HG03066 (cell line): ENCODE data around the gene ECHS1.
"Not testable (repeated sequence)": the region's sequence is repeated elsewhere in the genome, so short reads cannot be mapped to it uniquely, and the experiment has no call there.

Experiments used
- ATAC-seq: cut with Tn5 transposase; IDR thresholded peaks from one replicate; pipeline ENCODE4 v1.9.1; 2021; ENCODE audit warnings: low read depth; ENCODE audit not compliant: unreplicated experiment

Gene ECHS1

GRCh38 chr10:133373174-133374090, at the start of gene ECHS1:
Gene ECHS1, minus strand, starts transcription at chr10:133373354. Its CDS starts 21 bp downstream, at chr10:133373333.
- peak; percentile 95 for ATAC-seq

GRCh38 chr10:133422223-133422806, 49.2 kb upstream of the ECHS1 start:
- no peak for ATAC-seq

GRCh38 chr10:133421336-133422222, 48.4 kb upstream of the ECHS1 start:
- ATAC-seq = no peak

- ATAC-seq = no peak
Observed at GRCh38 chr10:133420579-133420978, 47.4 kb upstream of the ECHS1 start.

GRCh38 chr10:133420028-133420427, 46.9 kb upstream of the ECHS1 start:
- ATAC-seq = no peak

- no peak for ATAC-seq
Observed at GRCh38 chr10:133419211-133419950, 46.2 kb upstream of the ECHS1 start.

- no peak for ATAC-seq
Observed at GRCh38 chr10:133418289-133418993, 45.3 kb upstream of the ECHS1 start.

GRCh38 chr10:133415752-133416151, 42.6 kb upstream of the ECHS1 start:
- ATAC-seq = no peak

- ATAC-seq = not testable (repeated sequence)
Observed at GRCh38 chr10:133414401-133414800, 41.2 kb upstream of the ECHS1 start.

GRCh38 chr10:133412381-133412711, 39.2 kb upstream of the ECHS1 start:
- no peak for ATAC-seq

- ATAC-seq = no peak
Observed at GRCh38 chr10:133411523-133412380, 38.6 kb upstream of the ECHS1 start.

- no peak for ATAC-seq
Observed at GRCh38 chr10:133405844-133406527, 32.8 kb upstream of the ECHS1 start.

GRCh38 chr10:133405272-133405671, 32.1 kb upstream of the ECHS1 start:
- no peak for ATAC-seq

GRCh38 chr10:133403784-133404183, 30.6 kb upstream of the ECHS1 start:
- no peak for ATAC-seq

- no peak for ATAC-seq
Observed at GRCh38 chr10:133403359-133403758, 30.2 kb upstream of the ECHS1 start.

- ATAC-seq = no peak
Observed at GRCh38 chr10:133401981-133402725, 29.0 kb upstream of the ECHS1 start.

GRCh38 chr10:133401500-133401899, 28.3 kb upstream of the ECHS1 start:
- ATAC-seq = peak; percentile 2
